ENCODE results near the gene CHCHD6. TPM values are rescaled to one million over a fixed set of nuclear protein-coding genes. Genes with fewer than 3 reads are reported as not detected.

The CHCHD6 gene
- total and polyA plus RNA-seq, 2 donors (not counting 3 experiments of a cell fraction or from before 2014, with no cell fraction given): 8.4 to 10.1 TPM

DNA sequence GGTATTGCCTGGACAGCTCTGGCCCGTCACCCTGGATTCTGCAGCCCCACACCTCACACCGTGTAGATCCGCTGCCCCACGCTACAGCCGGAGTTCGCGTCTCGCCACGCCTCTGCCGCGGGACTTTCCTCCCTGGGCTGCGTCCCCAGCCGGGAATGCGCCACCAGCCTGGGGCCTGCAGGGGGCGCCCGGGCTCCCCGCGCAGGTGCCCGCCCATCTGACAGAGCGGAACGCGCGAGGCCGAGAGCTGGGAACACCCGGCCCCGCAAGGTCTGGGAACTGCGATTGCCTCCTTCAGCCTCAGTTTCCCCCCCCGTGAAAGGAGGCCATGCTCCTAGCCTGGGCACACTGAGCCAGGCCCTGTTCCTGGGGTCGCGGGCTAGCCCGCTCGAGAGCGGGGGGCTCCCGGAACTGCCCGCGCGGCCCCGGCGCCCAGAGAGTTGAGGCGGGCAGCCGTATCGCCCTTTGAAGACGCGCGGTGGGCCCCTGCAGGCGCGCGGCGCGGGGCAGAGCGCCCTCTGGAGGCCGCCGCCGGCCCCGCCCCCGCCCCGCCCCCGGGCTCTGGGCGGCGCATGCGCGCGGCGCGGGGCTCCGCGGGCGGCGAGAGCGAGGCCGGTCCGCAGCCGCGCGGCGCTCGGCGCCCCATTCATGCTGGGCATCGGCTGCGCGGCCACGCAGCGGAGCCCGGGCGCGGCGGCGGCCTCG lies 278.6 kb downstream of the CHCHD6 start, which contains the start of gene PLXNA1:
TSS of gene PLXNA1 (plus strand) at position 645 of the 705 bp plus-strand sequence. CDS start 5,479 bp downstream, outside the sequence.
- peak; percentile 81 for DNase-seq (ENCODE audit: low read depth, low spot score)
- dilution Hi-C loops (cut with MboI; ENCODE audit: extremely low pct_ligation_motif_present, low sequenced_read_pairs) (no loop called here), intact Hi-C loops (cut with micrococcal nuclease) (loop anchor here (1.0 kb wide), 8 partner anchors 20 to 565 kb away; no protein-coding TSS in a partner anchor)
- H3K79me2 ChIP-seq (ENCODE audit: control insufficient read depth, insufficient read depth, low read length): no peaks in the 10 kb centered on the region
- peak within 1 kb of the TSS; percentile 80 for H3K4me2 ChIP-seq (ENCODE audit: insufficient read depth, low read length)
- FAIRE-seq: peak; percentile 80
- no peaks in the 10 kb centered on the region for H4K20me1 ChIP-seq (replicated peaks; ENCODE audit: control insufficient read depth, extremely low read depth, insufficient read depth, low read length)
- BruUV-seq (replicated peaks): no TSS peak
- H3K9me1 ChIP-seq (replicated peaks; ENCODE audit: control insufficient read depth, extremely low read depth, insufficient read depth, low read length): no peaks in the 10 kb centered on the region
- H3K4me3 ChIP-seq (replicated peaks in 1 of 3; ENCODE audit: insufficient read depth in 1 of 3, low read depth in 1 of 3, low read length in 3 of 3): peak within 1 kb of the TSS; percentile 34 to 51 (median 51)
- H3K27me3 ChIP-seq (ENCODE audit: control insufficient read depth in 2 of 2, insufficient read depth in 2 of 2, low read length in 2 of 2): peaks cover 3 to 29% of the 10 kb centered on the region in 2 experiments
- CTCF ChIA-PET: interaction anchor here (0.5 to 2.2 kb wide), 20 partner anchors 12 to 460 kb away, joined by 3 to 35 read pairs (median 4); no protein-coding TSS in a partner anchor
- H2AFZ ChIP-seq (ENCODE audit: low read depth, low read length): peak within 1 kb of the TSS; percentile 90
- H3K4me1 ChIP-seq (ENCODE audit: control insufficient read depth, extremely low read depth, insufficient read depth, low read length): peaks cover 13% of the 10 kb centered on the region
- POLR2A ChIA-PET: no interaction called here
- peak within 1 kb of the TSS; percentile 15 for H3K9ac ChIP-seq (replicated peaks; ENCODE audit: extremely low read depth, insufficient read depth, low read length)
- H3K36me3 ChIP-seq (ENCODE audit: control insufficient read depth in 2 of 2, extremely low read depth in 1 of 2, insufficient read depth in 2 of 2, low read length in 2 of 2): no peaks in the 10 kb centered on the region
- peak within 1 kb of the TSS; percentile 48 for H3K27ac ChIP-seq (ENCODE audit: insufficient read depth, low read depth, low read length)
- TF ChIP-seq JUN (IDR thresholded peaks at IDR 0.05; ENCODE audit: borderline replicate concordance, insufficient read depth, insufficient read length, low read depth) (no peak), EZH2 (IDR thresholded peaks at IDR 0.05; ENCODE audit: borderline replicate concordance, low read depth, low read length, severe bottlenecking) (peak; percentile 43), POLR2AphosphoS5 (IDR thresholded peaks at IDR 0.05; ENCODE audit: insufficient read depth, low read depth, low read length) (peak; percentile 32)
- TF ChIP-seq, protein P1, sequence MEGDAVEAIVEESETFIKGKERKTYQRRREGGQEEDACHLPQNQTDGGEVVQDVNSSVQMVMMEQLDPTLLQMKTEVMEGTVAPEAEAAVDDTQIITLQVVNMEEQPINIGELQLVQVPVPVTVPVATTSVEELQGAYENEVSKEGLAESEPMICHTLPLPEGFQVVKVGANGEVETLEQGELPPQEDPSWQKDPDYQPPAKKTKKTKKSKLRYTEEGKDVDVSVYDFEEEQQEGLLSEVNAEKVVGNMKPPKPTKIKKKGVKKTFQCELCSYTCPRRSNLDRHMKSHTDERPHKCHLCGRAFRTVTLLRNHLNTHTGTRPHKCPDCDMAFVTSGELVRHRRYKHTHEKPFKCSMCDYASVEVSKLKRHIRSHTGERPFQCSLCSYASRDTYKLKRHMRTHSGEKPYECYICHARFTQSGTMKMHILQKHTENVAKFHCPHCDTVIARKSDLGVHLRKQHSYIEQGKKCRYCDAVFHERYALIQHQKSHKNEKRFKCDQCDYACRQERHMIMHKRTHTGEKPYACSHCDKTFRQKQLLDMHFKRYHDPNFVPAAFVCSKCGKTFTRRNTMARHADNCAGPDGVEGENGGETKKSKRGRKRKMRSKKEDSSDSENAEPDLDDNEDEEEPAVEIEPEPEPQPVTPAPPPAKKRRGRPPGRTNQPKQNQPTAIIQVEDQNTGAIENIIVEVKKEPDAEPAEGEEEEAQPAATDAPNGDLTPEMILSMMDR (IDR thresholded peaks at IDR 0.05; ENCODE audit: extremely low read depth in 1 of 2, insufficient read depth in 1 of 2, low read depth in 1 of 2, low read length in 2 of 2): peak; percentile 95 to 96
- H3K9me3 ChIP-seq (replicated peaks; ENCODE audit: control insufficient read depth, insufficient read depth, low read length): no peaks in the 10 kb centered on the region

Data from endothelial cell of umbilical vein (primary cell).